Astrocyte of the spinal cord (primary cell): ENCODE data around the gene P4HA2.

Experiments
- DNase-seq: peaks from one replicate; pipeline ENCODE4 v3.0.0; 2011; ENCODE audit warnings: low read depth, low spot score
- H3K4me3 ChIP-seq: 2 replicates; pipeline ENCODE4 v1.5.1; 2011; ENCODE audit warnings: low read depth, mild to moderate bottlenecking, low read length, moderate library complexity
- CTCF ChIP-seq: IDR thresholded peaks from 2 replicates; pipeline ENCODE4 v1.5.1; 2012; ENCODE audit warnings: low read depth, mild to moderate bottlenecking, low read length, inconsistent platforms
- in situ Hi-C: cut with HindIII; loops from 2 replicates; pipeline ENCODE4 v1.10.0; 2017; ENCODE audit warnings: low sequenced_read_pairs

P4HA2 gene

GRCh38 chr5:132213666-132214065, 14.0 kb downstream of the P4HA2 start:
- DNase-seq: no peak
- in situ Hi-C loops: no loop called here
- no peak for TF ChIP-seq CTCF
- H3K4me3 ChIP-seq: no peak overlapping the region

- H3K4me3 ChIP-seq: no peak overlapping the region
- DNase-seq: no peak
- in situ Hi-C loops: no loop called here
- TF ChIP-seq CTCF: no peak
These were observed 15.9 kb downstream of the P4HA2 start for GRCh38 chr5:132211787-132212186.

GRCh38 chr5:132210944-132211343, 16.7 kb downstream of the P4HA2 start:
- in situ Hi-C loops: no loop called here
- H3K4me3 ChIP-seq: no peak overlapping the region
- DNase-seq: no peak
- TF ChIP-seq CTCF: no peak

GRCh38 chr5:132209901-132210545, 17.6 kb downstream of the P4HA2 start:
- H3K4me3 ChIP-seq: no peak overlapping the region
- in situ Hi-C loops: no loop called here
- no peak for TF ChIP-seq CTCF
- DNase-seq: no peak

GRCh38 chr5:132209131-132209530, 18.5 kb downstream of the P4HA2 start:
- DNase-seq: peak; percentile 80
- in situ Hi-C loops: no loop called here
- H3K4me3 ChIP-seq: no peak overlapping the region
- no peak for TF ChIP-seq CTCF

- in situ Hi-C loops: no loop called here
- DNase-seq: peak; percentile 72
- H3K4me3 ChIP-seq: no peak overlapping the region
- no peak for TF ChIP-seq CTCF
These were observed 19.9 kb downstream of the P4HA2 start for GRCh38 chr5:132207778-132208177.
